ENCODE measurements around the gene TBCD.

The TBCD gene

GRCh38 chr17:82810644-82811430 is 59.0 kb downstream of the TBCD start:
- ATAC-seq = no peak
- no peak for DNase-seq

- no peak for DNase-seq
- no peak for ATAC-seq
These were observed 60.2 kb downstream of the TBCD start for GRCh38 chr17:82812058-82812457.

- DNase-seq (no peak), ATAC-seq (no peak)
These were observed 60.7 kb downstream of the TBCD start for GRCh38 chr17:82812601-82813000.

GRCh38 chr17:82813299-82814051 is 61.6 kb downstream of the TBCD start:
- no peak for DNase-seq
- ATAC-seq = no peak

- no peak for DNase-seq
These were observed 63.0 kb downstream of the TBCD start for GRCh38 chr17:82814834-82815233.

GRCh38 chr17:82815354-82815753 is 63.5 kb downstream of the TBCD start:
- ATAC-seq = no peak
- no peak for DNase-seq

More at GRCh38 chr17:82814834-82815233, 63.0 kb downstream of the TBCD start:
- ATAC-seq = no peak

GRCh38 chr17:82815790-82816305 is 64.0 kb downstream of the TBCD start:
- DNase-seq (no peak), ATAC-seq (no peak)

- no peak for ATAC-seq
- DNase-seq = no peak
These were observed 64.5 kb downstream of the TBCD start for GRCh38 chr17:82816358-82816757.

- ATAC-seq (no peak), DNase-seq (no peak)
These were observed 66.1 kb downstream of the TBCD start for GRCh38 chr17:82817947-82818346.

- ATAC-seq = no peak
- DNase-seq = no peak
These were observed 68.7 kb downstream of the TBCD start for GRCh38 chr17:82820278-82821251.

- DNase-seq = no peak
- ATAC-seq = no peak
These were observed 69.7 kb downstream of the TBCD start for GRCh38 chr17:82821554-82821953.

GRCh38 chr17:82822281-82822680 is 70.4 kb downstream of the TBCD start:
- no peak for DNase-seq
- ATAC-seq = no peak

- ATAC-seq = peak; percentile 28
- DNase-seq = no peak
These were observed 71.1 kb downstream of the TBCD start for GRCh38 chr17:82823004-82823403.

GRCh38 chr17:82825540-82826124 is 73.8 kb downstream of the TBCD start:
- DNase-seq (no peak), ATAC-seq (no peak)

- DNase-seq = no peak
- ATAC-seq = no peak
These were observed 74.3 kb downstream of the TBCD start for GRCh38 chr17:82826211-82826610.

- ATAC-seq = no peak
- DNase-seq = no peak
These were observed 75.1 kb downstream of the TBCD start for GRCh38 chr17:82826956-82827355.

GRCh38 chr17:82828875-82829487 is 77.1 kb downstream of the TBCD start:
- DNase-seq (no peak), ATAC-seq (no peak)

GRCh38 chr17:82830249-82830661 is 78.4 kb downstream of the TBCD start:
- DNase-seq (no peak), ATAC-seq (no peak)

- DNase-seq (no peak), ATAC-seq (no peak)
These were observed 79.4 kb downstream of the TBCD start for GRCh38 chr17:82831041-82831817.

GRCh38 chr17:82831818-82832200 is 79.9 kb downstream of the TBCD start:
- DNase-seq (no peak), ATAC-seq (no peak)

- no peak for ATAC-seq
These were observed 80.5 kb downstream of the TBCD start for GRCh38 chr17:82832411-82832810.

More at GRCh38 chr17:82832411-82832810, 80.5 kb downstream of the TBCD start:
- DNase-seq = no peak
